GM12801 (cell line): ENCODE measurements around the gene CMBL.

Experiments used
- TF ChIP-seq, protein P1 (sequence below): IDR thresholded peaks from one replicate; pipeline ENCODE4 v1.5.1; 2011; ENCODE audit warnings: control low read depth; ENCODE audit not compliant: insufficient read length; ENCODE audit errors: extremely low read depth

The CMBL gene

DNA sequence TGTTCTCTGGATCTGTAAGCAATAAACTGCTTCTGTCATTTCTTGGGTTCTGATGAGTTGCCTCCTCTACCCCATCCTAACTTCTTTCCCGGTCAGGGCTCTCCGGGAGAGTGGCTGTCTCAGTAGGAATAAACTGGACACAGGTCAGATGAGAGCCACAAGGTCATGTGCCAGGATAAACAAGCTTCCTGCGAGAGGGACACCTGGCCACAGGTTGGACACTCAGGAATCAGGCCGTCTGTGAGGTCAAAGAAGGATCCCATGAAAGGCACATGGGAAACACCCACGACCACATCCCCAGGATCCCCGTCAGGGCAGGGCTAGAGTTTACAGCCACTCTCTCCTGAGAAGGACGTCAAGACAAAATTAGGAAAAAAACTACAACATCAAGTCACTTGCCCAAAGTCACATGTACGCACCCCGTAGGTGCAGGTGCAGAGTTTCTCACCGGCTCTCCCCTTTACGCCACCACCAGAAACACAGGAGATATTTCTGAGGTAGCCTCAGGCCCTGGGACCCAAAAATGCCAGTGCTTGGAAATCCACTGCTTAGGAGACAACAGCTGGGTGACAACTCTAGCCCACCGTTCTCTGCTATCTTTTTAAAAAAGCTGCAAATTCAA is 28.9 kb downstream of the CMBL start:
- TF ChIP-seq, protein P1, sequence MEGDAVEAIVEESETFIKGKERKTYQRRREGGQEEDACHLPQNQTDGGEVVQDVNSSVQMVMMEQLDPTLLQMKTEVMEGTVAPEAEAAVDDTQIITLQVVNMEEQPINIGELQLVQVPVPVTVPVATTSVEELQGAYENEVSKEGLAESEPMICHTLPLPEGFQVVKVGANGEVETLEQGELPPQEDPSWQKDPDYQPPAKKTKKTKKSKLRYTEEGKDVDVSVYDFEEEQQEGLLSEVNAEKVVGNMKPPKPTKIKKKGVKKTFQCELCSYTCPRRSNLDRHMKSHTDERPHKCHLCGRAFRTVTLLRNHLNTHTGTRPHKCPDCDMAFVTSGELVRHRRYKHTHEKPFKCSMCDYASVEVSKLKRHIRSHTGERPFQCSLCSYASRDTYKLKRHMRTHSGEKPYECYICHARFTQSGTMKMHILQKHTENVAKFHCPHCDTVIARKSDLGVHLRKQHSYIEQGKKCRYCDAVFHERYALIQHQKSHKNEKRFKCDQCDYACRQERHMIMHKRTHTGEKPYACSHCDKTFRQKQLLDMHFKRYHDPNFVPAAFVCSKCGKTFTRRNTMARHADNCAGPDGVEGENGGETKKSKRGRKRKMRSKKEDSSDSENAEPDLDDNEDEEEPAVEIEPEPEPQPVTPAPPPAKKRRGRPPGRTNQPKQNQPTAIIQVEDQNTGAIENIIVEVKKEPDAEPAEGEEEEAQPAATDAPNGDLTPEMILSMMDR: no peak

DNA sequence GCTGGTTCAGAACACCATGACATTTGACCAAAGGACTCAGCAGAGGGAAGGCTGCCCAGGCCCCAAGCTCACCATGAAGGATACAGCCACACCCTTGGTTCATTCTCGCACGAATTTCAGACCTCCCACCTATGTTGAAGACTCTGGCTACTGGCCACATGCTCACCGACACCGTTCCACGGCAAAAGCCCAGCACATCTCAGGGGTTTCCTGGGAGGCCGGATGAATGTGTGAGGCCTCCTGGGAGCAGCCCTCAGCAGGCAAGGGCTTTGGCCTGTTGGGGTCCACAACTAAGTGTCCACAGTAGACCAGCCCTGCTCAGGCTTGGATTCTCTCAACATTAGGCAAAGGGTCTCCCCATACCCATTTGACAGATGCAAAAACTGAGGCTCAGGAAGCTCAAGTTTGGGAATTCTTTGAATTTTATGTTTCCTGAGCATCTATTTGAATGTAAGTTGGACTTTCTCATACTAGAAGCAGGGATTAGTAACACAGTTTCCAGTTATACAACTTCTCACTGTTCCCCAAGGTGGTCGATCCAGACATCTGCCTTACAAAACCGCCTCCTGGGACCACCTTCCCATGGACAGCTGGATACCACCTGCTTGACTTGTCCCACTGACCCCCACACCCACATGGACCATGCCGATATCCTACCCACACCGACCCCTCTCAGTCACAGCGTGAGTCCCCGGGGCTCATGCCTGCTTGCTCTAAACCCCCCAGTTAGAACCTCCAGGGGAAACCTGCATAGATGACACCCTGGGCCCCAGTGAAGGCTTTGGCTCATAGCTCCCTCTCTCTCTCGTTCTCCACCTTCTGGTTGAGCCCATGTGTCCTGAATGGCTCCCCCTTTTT is 29.7 kb downstream of the CMBL start:
- TF ChIP-seq, protein P1: no peak

DNA sequence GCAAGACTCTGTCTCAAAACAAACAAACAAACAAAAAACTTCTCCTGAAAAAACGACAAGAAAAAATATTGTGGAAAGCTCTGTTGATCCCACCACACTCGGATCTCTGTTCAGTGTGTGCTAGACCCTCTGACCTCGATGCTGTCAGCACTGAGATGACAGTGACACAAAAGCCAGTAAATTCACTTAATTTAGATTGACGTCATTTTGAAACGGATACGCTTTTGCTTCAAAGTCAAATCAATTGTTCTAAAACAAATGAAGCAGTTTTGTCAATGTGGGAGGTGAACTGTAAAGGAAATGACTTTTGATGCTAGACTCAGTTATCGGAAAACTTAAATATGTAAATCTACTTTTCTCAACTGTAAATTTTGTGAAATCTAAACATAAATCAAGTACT is 31.0 kb downstream of the CMBL start:
- TF ChIP-seq, protein P1: no peak

DNA sequence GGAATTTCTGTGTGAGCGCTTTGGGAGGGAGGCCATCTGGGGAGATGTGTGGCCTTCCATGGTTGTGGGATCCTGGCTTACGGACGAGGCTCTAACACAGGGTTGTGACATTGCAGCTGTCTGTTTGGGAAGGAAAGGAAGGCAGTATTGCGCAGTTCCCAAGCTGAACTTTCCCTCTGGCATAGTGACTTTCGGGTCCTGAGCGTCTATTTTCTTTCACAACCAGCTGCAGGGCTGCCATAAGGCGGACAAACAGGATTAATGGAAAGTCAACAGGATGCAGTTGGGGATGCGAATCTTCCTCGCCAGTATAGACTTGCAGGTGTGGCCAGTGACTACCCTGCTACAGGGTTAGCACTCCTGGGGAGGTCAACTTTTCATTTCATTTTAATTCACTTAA is 31.7 kb downstream of the CMBL start:
- TF ChIP-seq, protein P1: no peak

GRCh38 chr5:10275460-10275859 is 32.2 kb downstream of the CMBL start:
- TF ChIP-seq, protein P1: no peak

GRCh38 chr5:10272053-10272874 is 35.4 kb downstream of the CMBL start:
- TF ChIP-seq, protein P1: no peak

GRCh38 chr5:10268100-10268499 is 39.6 kb downstream of the CMBL start:
- TF ChIP-seq, protein P1: no peak
